OCI-LY3 (cell line): Measurements from ENCODE around the gene GDF2.

Experiments
- H2AFZ ChIP-seq: fragments of 200-600, 300-600 bp; shearing (Covaris generic); 2 replicates; pipeline ENCODE4 v1.6.0; 2014; ENCODE audit warnings: antibody characterized with exemption, low read depth, low read length
- H3K27ac ChIP-seq: fragments of 200-600, 300-600 bp; sonication (generic); 2 replicates; pipeline ENCODE4 v1.5.1; 2014; ENCODE audit warnings: mild to moderate bottlenecking, low read length, moderate library complexity, mixed read lengths
- H3K27me3 ChIP-seq: fragments of 200-600, 300-600 bp; sonication (generic); 2 replicates; pipeline ENCODE4 v1.6.1; 2014; ENCODE audit warnings: low read depth, low read length, mixed read lengths
- H3K36me3 ChIP-seq: fragments of 200-600, 300-600 bp; sonication (generic); replicated peaks from 2 replicates; pipeline ENCODE3; 2014; ENCODE audit warnings: low read depth, low read length, mixed read lengths
- H3K4me1 ChIP-seq: fragments of 300-600, 200-600 bp; sonication (generic); 2 replicates; pipeline ENCODE4 v1.6.1; 2014; ENCODE audit warnings: low read length, mixed read lengths
- H3K4me2 ChIP-seq: fragments of 200-600, 300-600 bp; sonication (generic); 2 replicates; pipeline ENCODE4 v1.6.1; 2014; ENCODE audit warnings: low read length, mixed read lengths
- H3K4me3 ChIP-seq: fragments of 300-600, 200-600 bp; sonication (generic); 2 replicates; pipeline ENCODE4 v1.5.1; 2014; ENCODE audit warnings: antibody characterized with exemption, mild to moderate bottlenecking, low read length, moderate library complexity
- H3K79me2 ChIP-seq: fragments of 300-600, 200-600 bp; shearing (Covaris generic); 2 replicates; pipeline ENCODE4 v1.6.1; 2014; ENCODE audit warnings: mild to moderate bottlenecking, low read length, mixed read lengths
- H3K9ac ChIP-seq: fragments of 300-600, 200-600 bp; shearing (Covaris generic); 2 replicates; pipeline ENCODE4 v1.6.0; 2014; ENCODE audit warnings: mild to moderate bottlenecking, low read length, moderate library complexity
- H3K9me3 ChIP-seq: fragments of 200-600, 300-600 bp; shearing (Covaris generic); 2 replicates; pipeline ENCODE4 v1.6.1; 2014; ENCODE audit warnings: low read length, mixed read lengths; ENCODE audit not compliant: insufficient read depth
- H4K20me1 ChIP-seq: fragments of 200-600, 300-600 bp; sonication (generic); 2 replicates; pipeline ENCODE4 v1.6.1; 2016; ENCODE audit warnings: low read length, mixed read lengths; ENCODE audit not compliant: insufficient read depth
- EZH2phosphoT487 ChIP-seq: fragments of 200-600 bp; shearing (Covaris generic); IDR thresholded peaks from 2 replicates; pipeline ENCODE4 v1.6.1; 2018; ENCODE audit warnings: antibody characterized with exemption, mixed run types, low read depth
- TF ChIP-seq, protein P1 (sequence below): fragments of 200-600, 300-600 bp; sonication (generic); IDR thresholded peaks from 2 replicates; pipeline ENCODE4 v1.5.1; 2014; ENCODE audit warnings: antibody characterized with exemption, low read length, low read depth

GDF2 gene

DNA sequence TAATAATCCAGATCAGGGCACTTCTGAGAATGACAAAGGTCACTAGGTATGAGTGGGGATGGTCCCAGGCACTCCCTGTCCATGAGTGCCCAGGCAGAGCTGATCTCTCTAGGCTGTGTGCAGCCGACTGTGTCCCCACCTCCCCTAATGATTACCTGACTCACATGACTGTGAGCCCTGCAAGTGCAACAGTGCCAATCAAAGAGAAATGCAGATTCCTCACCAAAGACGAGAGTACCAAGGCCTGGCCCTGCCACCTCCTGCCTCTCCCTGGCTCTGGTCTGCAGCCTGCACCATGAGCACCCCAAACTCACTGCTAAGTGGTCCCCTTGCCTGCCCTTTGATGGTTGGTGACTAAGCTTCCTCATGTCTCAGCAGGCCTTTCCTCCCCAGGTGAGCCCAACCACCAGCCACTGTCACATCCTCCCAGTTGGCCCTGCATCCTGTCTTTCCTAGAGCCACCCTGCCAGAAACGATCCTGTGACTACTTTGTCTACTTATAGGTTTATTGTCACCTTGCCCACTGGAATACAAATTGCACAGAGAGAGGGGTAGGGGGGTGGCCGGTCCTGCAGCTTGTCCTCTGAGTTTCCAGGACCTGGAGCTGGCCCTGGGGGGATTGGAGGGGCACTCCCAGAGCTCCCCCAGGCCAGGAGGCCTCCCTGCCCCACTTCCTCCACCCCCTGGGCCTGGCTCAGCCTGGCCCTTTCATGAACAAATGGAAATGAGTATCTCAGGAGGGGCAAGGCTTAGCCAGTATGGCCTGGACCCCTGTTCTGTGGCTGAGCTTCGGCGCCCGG, 44.7 kb upstream of the GDF2 start:
- TF ChIP-seq, protein P1, sequence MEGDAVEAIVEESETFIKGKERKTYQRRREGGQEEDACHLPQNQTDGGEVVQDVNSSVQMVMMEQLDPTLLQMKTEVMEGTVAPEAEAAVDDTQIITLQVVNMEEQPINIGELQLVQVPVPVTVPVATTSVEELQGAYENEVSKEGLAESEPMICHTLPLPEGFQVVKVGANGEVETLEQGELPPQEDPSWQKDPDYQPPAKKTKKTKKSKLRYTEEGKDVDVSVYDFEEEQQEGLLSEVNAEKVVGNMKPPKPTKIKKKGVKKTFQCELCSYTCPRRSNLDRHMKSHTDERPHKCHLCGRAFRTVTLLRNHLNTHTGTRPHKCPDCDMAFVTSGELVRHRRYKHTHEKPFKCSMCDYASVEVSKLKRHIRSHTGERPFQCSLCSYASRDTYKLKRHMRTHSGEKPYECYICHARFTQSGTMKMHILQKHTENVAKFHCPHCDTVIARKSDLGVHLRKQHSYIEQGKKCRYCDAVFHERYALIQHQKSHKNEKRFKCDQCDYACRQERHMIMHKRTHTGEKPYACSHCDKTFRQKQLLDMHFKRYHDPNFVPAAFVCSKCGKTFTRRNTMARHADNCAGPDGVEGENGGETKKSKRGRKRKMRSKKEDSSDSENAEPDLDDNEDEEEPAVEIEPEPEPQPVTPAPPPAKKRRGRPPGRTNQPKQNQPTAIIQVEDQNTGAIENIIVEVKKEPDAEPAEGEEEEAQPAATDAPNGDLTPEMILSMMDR = no peak
- TF ChIP-seq EZH2phosphoT487 = no peak
- Histone ChIP-seq H3K27ac (no peak overlapping the region), H3K4me3 (no peak overlapping the region), H2AFZ (no peak overlapping the region), H3K4me1 (no peaks in the 10 kb centered on the region), H4K20me1 (no peaks in the 10 kb centered on the region), H3K9ac (no peak overlapping the region), H3K4me2 (no peak overlapping the region), H3K79me2 (no peaks in the 10 kb centered on the region), H3K9me3 (no peaks in the 10 kb centered on the region), H3K27me3 (0 out of 2 replicates have a peak, but pooled peaks cover 3% of the 10 kb centered on the region), H3K36me3 (no peaks in the 10 kb centered on the region)

DNA sequence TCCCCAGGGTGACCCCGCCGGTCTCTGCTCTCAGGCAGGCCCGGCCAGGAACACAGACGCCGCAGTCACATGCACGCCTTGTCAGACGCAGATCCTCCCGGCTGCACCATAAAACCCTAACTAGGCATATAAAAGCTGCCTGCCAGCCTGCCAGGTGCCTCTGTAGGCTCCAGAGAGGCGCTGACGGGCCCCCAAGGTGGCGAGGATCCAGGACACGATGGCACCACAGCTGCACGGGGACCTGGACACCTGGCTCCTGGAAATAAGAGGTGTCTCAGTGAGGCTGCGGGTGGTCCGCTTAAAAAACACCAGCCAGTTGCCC, 44.1 kb upstream of the GDF2 start:
- H3K4me3 ChIP-seq = no peak overlapping the region
- TF ChIP-seq, protein P1 = no peak
- TF ChIP-seq EZH2phosphoT487 = no peak
- no peak overlapping the region for H3K9ac ChIP-seq
- no peaks in the 10 kb centered on the region for H3K36me3 ChIP-seq
- H2AFZ ChIP-seq = no peak overlapping the region
- no peak overlapping the region for H3K27ac ChIP-seq
- H3K4me1 ChIP-seq = no peaks in the 10 kb centered on the region
- H3K79me2 ChIP-seq = no peaks in the 10 kb centered on the region
- H3K9me3 ChIP-seq = no peaks in the 10 kb centered on the region
- H3K4me2 ChIP-seq = no peak overlapping the region
- no peaks in the 10 kb centered on the region for H4K20me1 ChIP-seq
- 0 out of 2 replicates have a peak, but pooled peaks cover 3% of the 10 kb centered on the region for H3K27me3 ChIP-seq

DNA sequence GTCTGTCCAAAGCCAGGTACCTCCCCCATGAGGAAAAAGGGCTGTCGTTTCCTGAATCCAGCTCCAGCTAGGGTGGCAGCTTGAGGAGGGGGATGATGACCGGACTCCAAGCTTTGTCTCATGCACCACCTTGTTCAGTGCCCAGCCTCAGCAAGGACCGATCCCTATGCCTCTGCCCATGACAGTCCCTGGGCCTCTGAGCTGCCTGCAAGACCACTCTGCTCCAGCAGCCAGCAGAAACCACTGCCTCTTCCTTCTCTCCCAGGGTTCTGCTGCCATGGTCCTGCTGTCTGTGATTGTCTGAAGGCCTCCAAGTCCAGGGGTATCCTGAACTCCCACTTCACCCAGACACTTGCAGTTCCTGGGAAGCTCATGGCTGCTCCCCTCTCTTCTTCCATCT, 43.5 kb upstream of the GDF2 start:
- Histone ChIP-seq H3K4me3 (no peak overlapping the region), H2AFZ (no peak overlapping the region), H4K20me1 (no peaks in the 10 kb centered on the region), H3K79me2 (no peaks in the 10 kb centered on the region), H3K4me1 (no peaks in the 10 kb centered on the region), H3K36me3 (no peaks in the 10 kb centered on the region), H3K4me2 (no peak overlapping the region), H3K27ac (no peak overlapping the region), H3K9me3 (no peaks in the 10 kb centered on the region), H3K27me3 (0 out of 2 replicates have a peak, but pooled peaks cover 3% of the 10 kb centered on the region), H3K9ac (no peak overlapping the region)
- TF ChIP-seq EZH2phosphoT487 = no peak
- TF ChIP-seq, protein P1 = no peak

GRCh38 chr10:47279276-47279675, 43.0 kb upstream of the GDF2 start:
- Histone ChIP-seq H3K4me1 (no peaks in the 10 kb centered on the region), H3K9me3 (no peaks in the 10 kb centered on the region), H3K27ac (no peak overlapping the region), H3K4me3 (no peak overlapping the region), H3K27me3 (0 out of 2 replicates have a peak, but pooled peaks cover 3% of the 10 kb centered on the region), H3K36me3 (no peaks in the 10 kb centered on the region), H2AFZ (no peak overlapping the region), H3K9ac (no peak overlapping the region), H3K79me2 (no peaks in the 10 kb centered on the region), H3K4me2 (no peak overlapping the region), H4K20me1 (no peaks in the 10 kb centered on the region)
- TF ChIP-seq, protein P1 = no peak
- TF ChIP-seq EZH2phosphoT487 = no peak
